Choroid plexus epithelial cell (primary cell): ENCODE results near the gene EPB41L2.

ENCODE experiments used
- DNase-seq: peaks from one replicate; pipeline ENCODE4 v3.0.0-alpha.2; 2010; ENCODE audit warnings: low read depth
- H3K4me3 ChIP-seq: 2 replicates; pipeline ENCODE4 v1.5.1; 2011; ENCODE audit warnings: low read depth, mild to moderate bottlenecking, control low read depth, low read length, moderate library complexity
- CTCF ChIP-seq: conservative IDR thresholded peaks from 2 replicates; pipeline ENCODE4 v1.5.1; 2011; ENCODE audit warnings: low read depth, mild to moderate bottlenecking, control low read depth, inconsistent platforms, low read length, moderate library complexity

Gene EPB41L2

GRCh38 chr6:130853555-130854183, 209.4 kb downstream of the EPB41L2 start:
- peak; percentile 22 for DNase-seq
- TF ChIP-seq CTCF: no peak
- no peak overlapping the region for H3K4me3 ChIP-seq

GRCh38 chr6:130852844-130853554, 210.0 kb downstream of the EPB41L2 start:
- H3K4me3 ChIP-seq: no peak overlapping the region
- DNase-seq: peak; percentile 26
- no peak for TF ChIP-seq CTCF

DNA sequence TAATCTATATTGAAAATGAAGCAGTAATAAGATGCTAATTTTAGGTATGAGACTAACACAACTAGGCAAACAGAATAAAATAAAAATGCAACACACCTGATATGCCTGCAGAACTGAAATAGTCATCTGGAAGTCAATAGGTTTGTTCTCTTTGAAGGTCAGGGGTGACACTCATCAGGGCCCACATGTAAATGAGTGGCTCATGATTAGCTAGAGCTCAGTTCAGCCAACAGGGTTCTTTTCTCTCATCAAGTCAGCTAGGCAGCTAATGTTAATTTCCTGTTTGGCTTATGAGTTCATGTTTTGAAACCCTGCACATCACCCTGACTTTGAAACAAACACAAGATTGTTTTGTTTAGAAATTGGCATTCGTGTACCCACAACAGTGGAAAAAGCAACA, 212.0 kb downstream of the EPB41L2 start:
- H3K4me3 ChIP-seq: no peak overlapping the region
- DNase-seq: no peak
- TF ChIP-seq CTCF: no peak

DNA sequence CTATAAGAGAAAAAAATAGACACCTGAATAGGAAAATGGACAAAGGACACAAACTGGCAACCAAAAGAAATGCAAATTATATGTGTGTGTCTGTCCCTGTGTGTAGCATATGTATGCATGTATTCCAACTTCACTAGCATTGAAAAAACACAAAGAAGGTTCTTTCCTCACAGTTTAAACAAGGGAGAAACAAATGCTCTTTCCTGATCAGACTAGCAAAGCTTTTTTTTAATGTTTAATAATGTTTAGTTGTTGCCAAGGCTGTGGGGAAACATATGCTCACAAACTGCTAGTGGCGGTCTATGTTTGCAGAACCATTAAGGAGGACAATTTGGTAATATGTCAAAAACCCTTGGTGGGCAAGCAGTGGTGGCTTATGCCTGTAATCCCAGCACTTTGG, 213.5 kb downstream of the EPB41L2 start:
- TF ChIP-seq CTCF: no peak
- no peak overlapping the region for H3K4me3 ChIP-seq
- no peak for DNase-seq

DNA sequence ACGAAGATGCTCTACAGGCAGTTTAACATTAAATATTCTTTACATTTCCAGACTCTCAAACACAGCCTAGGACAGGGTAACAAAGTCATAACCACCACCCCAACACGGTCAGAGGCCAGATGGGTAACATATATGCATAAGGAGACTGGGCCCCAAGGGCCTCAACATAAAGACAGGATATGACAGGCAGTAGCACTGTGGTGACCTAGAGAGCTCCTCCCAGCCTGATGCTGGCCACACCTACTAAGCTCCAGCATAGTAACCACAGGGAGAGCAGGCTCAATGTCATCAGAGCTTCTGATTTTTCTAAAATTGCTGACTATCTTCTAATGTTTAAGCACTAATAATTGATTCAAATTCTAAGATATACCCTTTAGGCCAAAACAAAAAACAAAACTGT, 214.1 kb downstream of the EPB41L2 start:
- DNase-seq: no peak
- no peak overlapping the region for H3K4me3 ChIP-seq
- TF ChIP-seq CTCF: no peak

- peak; percentile 11 for DNase-seq
- no peak overlapping the region for H3K4me3 ChIP-seq
- no peak for TF ChIP-seq CTCF
These were observed 215.8 kb downstream of the EPB41L2 start for GRCh38 chr6:130847001-130847910.
